HPDE6-E6E7 (cell line): ENCODE data around the gene IFITM10.
A peak's percentile ranks its signal among the peaks of the same experiment; 100 is the strongest.

Source experiments
- DNase-seq: peaks from one replicate; pipeline ENCODE4 v3.0.0; 2011; ENCODE audit warnings: missing footprints; ENCODE audit errors: extremely low spot score

Gene IFITM10

GRCh38 chr11:1752907-1753228 is 2.5 kb upstream of the IFITM10 start:
- no peak for DNase-seq

- no peak for DNase-seq
These were observed 1.9 kb upstream of the IFITM10 start for GRCh38 chr11:1751999-1752906.

- DNase-seq, result no peak
These were observed 1.1 kb upstream of the IFITM10 start for GRCh38 chr11:1751531-1751921.

- DNase-seq, result no peak
These were observed 590 bp upstream of the IFITM10 start for GRCh38 chr11:1750840-1751530.

- DNase-seq, result peak; percentile 71
These were observed 722 bp downstream of the IFITM10 start for GRCh38 chr11:1749395-1750351.

GRCh38 chr11:1748636-1749394 is 1.6 kb downstream of the IFITM10 start:
- DNase-seq, result no peak

GRCh38 chr11:1747753-1748635 is 2.4 kb downstream of the IFITM10 start:
- DNase-seq, result no peak

- no peak for DNase-seq
These were observed 3.2 kb downstream of the IFITM10 start for GRCh38 chr11:1746956-1747752.

GRCh38 chr11:1746511-1746931 is 3.9 kb downstream of the IFITM10 start:
- DNase-seq, result peak; percentile 60

- DNase-seq, result no peak
These were observed 4.6 kb downstream of the IFITM10 start for GRCh38 chr11:1745701-1746320.

GRCh38 chr11:1744891-1745700 is 5.3 kb downstream of the IFITM10 start:
- no peak for DNase-seq

GRCh38 chr11:1744137-1744886 is 6.1 kb downstream of the IFITM10 start:
- DNase-seq, result no peak

GRCh38 chr11:1743585-1744136 is 6.7 kb downstream of the IFITM10 start:
- no peak for DNase-seq

GRCh38 chr11:1742869-1743584 is 7.4 kb downstream of the IFITM10 start:
- no peak for DNase-seq

- no peak for DNase-seq
These were observed 8.0 kb downstream of the IFITM10 start for GRCh38 chr11:1742371-1742770.

GRCh38 chr11:1741741-1742140 is 8.7 kb downstream of the IFITM10 start:
- no peak for DNase-seq
